NB4 (cell line): Measurements from ENCODE around the gene SLU7.
"Not testable (repeated sequence)": the region's sequence is repeated elsewhere in the genome, so short reads cannot be mapped to it uniquely, and the experiment has no call there.

ENCODE experiments used
- DNase-seq: peaks from one replicate; pipeline ENCODE4 v3.0.0; 2010; ENCODE audit warnings: low read depth
- H3K4me3 ChIP-seq: one replicate; pipeline ENCODE4 v1.5.1; 2011; ENCODE audit warnings: mild to moderate bottlenecking, low read depth, low read length, moderate library complexity
- MYC ChIP-seq: IDR thresholded peaks from 2 replicates; pipeline ENCODE4 v1.6.1; 2011; ENCODE audit warnings: low read depth, low read length
- POLR2A ChIP-seq: IDR thresholded peaks from 2 replicates; pipeline ENCODE4 v1.6.1; 2011; ENCODE audit warnings: mild to moderate bottlenecking; ENCODE audit not compliant: insufficient read length; ENCODE audit errors: extremely low read depth
- TF ChIP-seq, protein P1 (sequence below): IDR thresholded peaks from 2 replicates; pipeline ENCODE4 v1.6.1; 2011; ENCODE audit warnings: low read depth, low read length
- TF ChIP-seq, protein P2 (sequence below): IDR thresholded peaks from one replicate; pipeline ENCODE4 v1.5.1; 2012; ENCODE audit warnings: low read depth, low read length

The SLU7 gene

GRCh38 chr5:160442824-160443431, 24.0 kb upstream of the SLU7 start:
- no peak overlapping the region for H3K4me3 ChIP-seq
- TF ChIP-seq, protein P1, sequence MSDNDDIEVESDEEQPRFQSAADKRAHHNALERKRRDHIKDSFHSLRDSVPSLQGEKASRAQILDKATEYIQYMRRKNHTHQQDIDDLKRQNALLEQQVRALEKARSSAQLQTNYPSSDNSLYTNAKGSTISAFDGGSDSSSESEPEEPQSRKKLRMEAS: no peak
- TF ChIP-seq POLR2A (no peak), MYC (no peak)
- TF ChIP-seq, protein P2, sequence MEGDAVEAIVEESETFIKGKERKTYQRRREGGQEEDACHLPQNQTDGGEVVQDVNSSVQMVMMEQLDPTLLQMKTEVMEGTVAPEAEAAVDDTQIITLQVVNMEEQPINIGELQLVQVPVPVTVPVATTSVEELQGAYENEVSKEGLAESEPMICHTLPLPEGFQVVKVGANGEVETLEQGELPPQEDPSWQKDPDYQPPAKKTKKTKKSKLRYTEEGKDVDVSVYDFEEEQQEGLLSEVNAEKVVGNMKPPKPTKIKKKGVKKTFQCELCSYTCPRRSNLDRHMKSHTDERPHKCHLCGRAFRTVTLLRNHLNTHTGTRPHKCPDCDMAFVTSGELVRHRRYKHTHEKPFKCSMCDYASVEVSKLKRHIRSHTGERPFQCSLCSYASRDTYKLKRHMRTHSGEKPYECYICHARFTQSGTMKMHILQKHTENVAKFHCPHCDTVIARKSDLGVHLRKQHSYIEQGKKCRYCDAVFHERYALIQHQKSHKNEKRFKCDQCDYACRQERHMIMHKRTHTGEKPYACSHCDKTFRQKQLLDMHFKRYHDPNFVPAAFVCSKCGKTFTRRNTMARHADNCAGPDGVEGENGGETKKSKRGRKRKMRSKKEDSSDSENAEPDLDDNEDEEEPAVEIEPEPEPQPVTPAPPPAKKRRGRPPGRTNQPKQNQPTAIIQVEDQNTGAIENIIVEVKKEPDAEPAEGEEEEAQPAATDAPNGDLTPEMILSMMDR: no peak
- no peak for DNase-seq

- TF ChIP-seq, protein P2: no peak
- TF ChIP-seq, protein P1: no peak
- TF ChIP-seq MYC (no peak), POLR2A (no peak)
- DNase-seq: peak; percentile 36
- H3K4me3 ChIP-seq: no peak overlapping the region
These were observed 22.5 kb upstream of the SLU7 start for GRCh38 chr5:160441311-160441781.

DNA sequence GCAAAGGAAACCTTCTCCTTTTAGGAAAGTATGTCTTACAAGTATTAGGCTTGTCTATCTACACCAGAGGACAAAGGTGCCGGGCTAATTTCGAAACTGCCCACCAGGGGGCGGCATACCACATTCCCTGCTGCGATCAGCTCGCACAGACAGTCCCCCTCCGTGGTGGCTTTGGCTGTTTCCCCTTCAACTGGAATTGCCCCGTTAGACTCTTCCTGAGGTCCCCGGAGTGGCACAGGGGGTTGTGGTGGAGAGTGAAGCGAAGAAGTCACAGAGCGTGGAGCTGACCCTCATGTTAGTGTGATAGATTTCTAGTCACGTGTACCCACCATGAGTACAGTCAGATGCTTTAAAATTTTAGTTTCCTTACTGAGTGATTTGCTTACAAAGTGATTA, 20.3 kb upstream of the SLU7 start:
- peak overlapping the region; percentile 46 for H3K4me3 ChIP-seq
- DNase-seq: peak; percentile 86
- TF ChIP-seq MYC (no peak), POLR2A (no peak)
- TF ChIP-seq, protein P2: peak; percentile 74
- TF ChIP-seq, protein P1: peak; percentile 76

DNA sequence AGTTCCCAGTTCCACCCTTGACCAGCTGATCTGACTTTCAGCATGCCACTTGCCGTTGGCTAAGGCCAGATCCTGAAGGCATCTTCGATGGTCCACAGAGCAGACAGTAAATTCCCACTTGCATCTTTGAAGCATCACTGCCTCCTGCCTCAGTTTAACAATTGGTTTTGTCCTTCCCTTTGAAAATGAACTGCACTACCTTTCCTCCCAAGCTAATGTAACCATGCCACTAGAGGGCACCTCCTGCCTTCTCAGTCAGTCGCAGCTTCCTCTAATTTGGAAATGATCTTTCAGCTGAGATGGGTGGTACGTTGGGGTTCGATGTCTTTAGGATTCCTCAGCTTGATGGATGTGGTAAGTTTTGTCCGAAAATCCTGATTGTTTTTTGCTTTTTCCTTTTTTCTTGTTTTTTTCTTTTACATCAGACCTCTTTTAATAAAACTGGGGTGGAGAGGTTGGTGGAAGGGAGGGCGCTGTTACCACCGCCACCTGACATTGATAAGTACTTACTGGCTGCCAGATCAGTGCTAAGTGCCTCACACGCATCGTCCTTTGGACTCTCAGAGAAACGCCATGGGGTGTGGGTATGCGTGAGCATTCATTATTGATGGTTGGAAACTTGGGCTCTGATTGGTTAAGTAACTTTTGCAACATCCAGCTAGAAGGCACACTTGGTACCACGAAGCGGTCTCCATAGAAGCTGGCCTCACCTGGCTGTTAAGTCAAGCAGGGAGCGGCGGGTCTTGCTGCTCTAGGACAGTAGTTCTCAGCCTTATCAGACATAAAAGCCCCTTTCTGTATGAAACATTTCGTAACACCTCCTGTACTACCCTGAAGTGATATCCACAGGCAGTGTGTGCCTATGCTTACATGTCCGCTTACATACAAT, 19.7 kb upstream of the SLU7 start:
- TF ChIP-seq, protein P1: no peak
- TF ChIP-seq, protein P2: peak; percentile 80
- TF ChIP-seq MYC: no peak
- peak; percentile 77 for DNase-seq
- peak overlapping the region; percentile 37 for H3K4me3 ChIP-seq

- no peak for DNase-seq
- no peak for TF ChIP-seq POLR2A
- TF ChIP-seq, protein P2: no peak
- H3K4me3 ChIP-seq: no peak overlapping the region
These were observed 18.4 kb upstream of the SLU7 start for GRCh38 chr5:160437271-160437670.

GRCh38 chr5:160436661-160437060, 17.8 kb upstream of the SLU7 start:
- not testable (repeated sequence) for DNase-seq, H3K4me3 ChIP-seq
